ENCODE measurements around the gene PDSS2. TPM values are rescaled to one million over a fixed set of nuclear protein-coding genes. Genes with fewer than 3 reads are reported as not detected.

PDSS2 gene
- total and polyA plus RNA-seq, 2 of the 8 experiments (the other 6 are each of a cell fraction or from before 2014, with no cell fraction given) = 10.7 to 16.1 TPM

DNA sequence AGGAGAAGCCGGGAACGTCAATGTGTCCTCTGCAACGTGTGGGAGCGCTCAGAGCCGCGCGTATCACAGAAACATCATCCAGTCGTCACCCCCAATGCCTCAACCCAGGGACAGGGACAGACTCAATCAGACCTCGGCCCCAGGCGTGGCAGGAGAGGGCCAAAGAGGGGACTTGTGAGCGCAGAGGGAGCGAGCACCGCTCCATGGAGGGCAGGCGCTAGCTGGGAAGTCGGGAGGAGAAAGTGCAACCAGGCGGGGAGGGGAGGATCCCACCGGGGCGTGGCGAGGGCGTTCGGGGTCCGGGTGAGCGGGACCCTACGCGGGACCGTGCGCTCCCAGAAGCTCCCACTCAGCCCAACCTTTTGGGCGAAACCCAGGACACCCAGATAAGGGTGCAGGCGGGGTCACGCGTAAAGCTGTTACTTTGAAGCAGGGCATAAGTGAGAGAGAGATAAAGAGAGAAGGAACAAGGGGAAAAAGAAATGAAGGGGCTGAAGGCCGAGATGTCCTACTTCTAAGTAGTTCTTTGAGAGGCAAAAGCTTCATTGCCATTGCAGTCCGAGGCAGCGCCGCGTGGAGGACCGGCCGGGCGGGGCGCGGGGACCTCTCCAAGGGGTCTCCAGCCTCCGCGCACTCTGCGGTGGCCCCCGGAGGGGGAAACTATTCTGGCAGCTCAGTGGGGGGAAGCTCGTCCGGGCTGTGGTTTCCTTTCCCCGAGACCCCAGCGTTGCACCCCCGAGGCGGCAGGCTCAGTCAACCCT is 29.7 kb upstream of the PDSS2 start (continued):
- TF ChIP-seq SIN3A (conservative IDR thresholded peaks at IDR 0.05 in 1 of 2, IDR thresholded peaks at IDR 0.05 in 1 of 2; ENCODE audit: low read depth in 1 of 2, low read length in 2 of 2) = peak in 1 of 2 experiments; percentile 89; a peak in 2 of 4 replicates
- peak; percentile 70 for TF ChIP-seq SAP30 (IDR thresholded peaks at IDR 0.05; ENCODE audit: insufficient read depth, insufficient replicate concordance, low read length)
- TF ChIP-seq CBX8 (IDR thresholded peaks at IDR 0.05; ENCODE audit: borderline replicate concordance, low read depth, low read length) = no peak
- TF ChIP-seq, protein P1, sequence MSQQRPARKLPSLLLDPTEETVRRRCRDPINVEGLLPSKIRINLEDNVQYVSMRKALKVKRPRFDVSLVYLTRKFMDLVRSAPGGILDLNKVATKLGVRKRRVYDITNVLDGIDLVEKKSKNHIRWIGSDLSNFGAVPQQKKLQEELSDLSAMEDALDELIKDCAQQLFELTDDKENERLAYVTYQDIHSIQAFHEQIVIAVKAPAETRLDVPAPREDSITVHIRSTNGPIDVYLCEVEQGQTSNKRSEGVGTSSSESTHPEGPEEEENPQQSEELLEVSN (IDR thresholded peaks at IDR 0.05) = 0 out of 2 replicates have a peak, but pooled peaks have one; percentile 5
- no peak for TF ChIP-seq SRF (IDR thresholded peaks at IDR 0.05; ENCODE audit: low read depth, low read length)
- TF ChIP-seq, protein P2, sequence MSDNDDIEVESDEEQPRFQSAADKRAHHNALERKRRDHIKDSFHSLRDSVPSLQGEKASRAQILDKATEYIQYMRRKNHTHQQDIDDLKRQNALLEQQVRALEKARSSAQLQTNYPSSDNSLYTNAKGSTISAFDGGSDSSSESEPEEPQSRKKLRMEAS (IDR thresholded peaks at IDR 0.05) = peak; percentile 60
- TF ChIP-seq SUZ12 (IDR thresholded peaks at IDR 0.05; ENCODE audit: low read length) = peak; percentile 73; the same call in 1 of the 2 replicates
- peak; percentile 17; the same call in 1 of the 2 replicates for TF ChIP-seq YY1 (IDR thresholded peaks at IDR 0.05; ENCODE audit: low read depth, low read length)
- TF ChIP-seq BCL11A (IDR thresholded peaks at IDR 0.05; ENCODE audit: low read depth in 2 of 2, low read length in 2 of 2) = no peak
